Measurements from ENCODE around the gene COL21A1.
A peak's percentile ranks its signal among the peaks of the same experiment; 100 is the strongest.

DNA sequence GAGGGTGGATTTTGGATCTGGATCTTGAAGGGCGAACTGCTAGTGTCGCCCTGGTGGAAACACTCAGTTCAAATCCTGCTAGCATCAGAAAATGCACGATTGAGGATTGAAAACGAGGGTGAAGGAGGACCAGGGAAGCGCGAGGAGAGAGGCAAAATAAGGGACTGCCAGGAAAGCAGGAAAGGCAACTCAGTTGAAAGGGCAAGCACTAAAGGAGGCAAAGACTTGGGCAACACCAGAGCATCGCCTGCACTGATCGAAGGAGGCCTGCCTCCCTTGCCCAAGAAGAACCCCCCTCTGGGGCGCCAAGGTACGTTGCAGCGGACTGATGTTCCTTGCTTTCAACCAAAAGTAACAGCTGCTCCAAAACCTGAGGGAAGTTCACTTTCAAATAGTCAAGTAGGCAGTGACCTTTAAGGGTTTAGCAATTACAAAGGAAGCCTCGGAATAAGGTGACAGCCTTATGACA lies 308 bp upstream of the COL21A1 start:
- 0 out of 2 replicates have a peak, but pooled peaks have one; percentile 8 for TF ChIP-seq CTCF (IDR thresholded peaks at IDR 0.05)
- no peak for TF ChIP-seq TCF7L2 (IDR thresholded peaks at IDR 0.05; ENCODE audit: low read depth, low read length)
- no peak for TF ChIP-seq SIN3A (IDR thresholded peaks at IDR 0.05; ENCODE audit: borderline replicate concordance, insufficient read depth, low read depth, low read length)
- no peak for TF ChIP-seq POLR2AphosphoS5 (IDR thresholded peaks at IDR 0.05; ENCODE audit: low read depth, low read length)

All from Panc1 (cell line).